H1 (cell line): Measurements from ENCODE around the gene ARHGAP15. TPM values are rescaled to one million over a fixed set of nuclear protein-coding genes. Genes with fewer than 3 reads are reported as not detected.

ENCODE experiments used
- BACH1 ChIP-seq: IDR thresholded peaks from 2 replicates; pipeline ENCODE4 v1.6.1; 2012; ENCODE audit warnings: low read length, improper control_type of control experiment
- CHD2 ChIP-seq: IDR thresholded peaks from 2 replicates; pipeline ENCODE4 v1.6.1; 2012; ENCODE audit warnings: low read length, improper control_type of control experiment
- EZH2 ChIP-seq: fragments of 200-600 bp; sonication (generic); IDR thresholded peaks from 2 replicates; pipeline ENCODE4 v1.7.1; 2012; ENCODE audit warnings: low read depth, mild to moderate bottlenecking, moderate library complexity, low read length, inconsistent platforms; ENCODE audit not compliant: severe bottlenecking
- GTF2F1 ChIP-seq: IDR thresholded peaks from 2 replicates; pipeline ENCODE4 v1.6.1; 2012; ENCODE audit warnings: low read depth, low read length, improper control_type of control experiment, borderline replicate concordance
- JUN ChIP-seq: IDR thresholded peaks from 2 replicates; pipeline ENCODE4 v1.6.1; 2011; ENCODE audit warnings: low read depth, mild to moderate bottlenecking, improper control_type of control experiment, low read length
- KDM1A ChIP-seq: fragments of 200-600, 300-600 bp; sonication (generic); IDR thresholded peaks from 2 replicates; pipeline ENCODE4 v1.7.1; 2016; ENCODE audit warnings: mild to moderate bottlenecking, low read length, borderline replicate concordance
- PHF8 ChIP-seq: fragments of 200-600 bp; sonication (generic); conservative IDR thresholded peaks from 2 replicates; pipeline ENCODE4 v1.7.1; 2012; ENCODE audit warnings: low read depth, mild to moderate bottlenecking, inconsistent platforms, low read length, moderate library complexity
- POU5F1 ChIP-seq: IDR thresholded peaks from 2 replicates; pipeline ENCODE4 v1.6.1; 2011; ENCODE audit warnings: low read depth, mild to moderate bottlenecking, low read length, moderate library complexity
- SIRT6 ChIP-seq: IDR thresholded peaks from one replicate; pipeline ENCODE4 v1.7.1; 2012; ENCODE audit warnings: low read length, inconsistent platforms
- SRF ChIP-seq: IDR thresholded peaks from 2 replicates; pipeline ENCODE4 v1.6.1; 2011; ENCODE audit warnings: mild to moderate bottlenecking, low read depth, low read length, moderate library complexity
- TAF7 ChIP-seq: optimal IDR thresholded peaks from 2 replicates; pipeline ENCODE3; 2011; ENCODE audit warnings: low read depth, mild to moderate bottlenecking, inconsistent platforms, low read length, moderate library complexity, borderline replicate concordance
- TBP ChIP-seq: IDR thresholded peaks from 2 replicates; pipeline ENCODE4 v1.6.1; 2011; ENCODE audit warnings: low read depth, low read length, improper control_type of control experiment
- polyA plus RNA-seq, 7 experiments: library from polyadenylated mRNA; depleted of rRNA in 3 of 7; stranded (reverse) in 5 of 7; unstranded in 2 of 7; fragments of >200 nt in 5 of 7; fragments of 200-250 nt in 2 of 7; gene quantifications; 1 replicate in 5 of 7; 2 replicates in 1 of 7; 4 replicates in 1 of 7; pipeline versions ENCODE4 v1.2.1 to v1.2.3, GENCODE V29; 2011 to 2013; ENCODE audit warnings: missing spikeins in 2 of 7, mixed read lengths in 2 of 7
- total RNA-seq: library from RNA; stranded (reverse); fragmentation: NEBNext Ultra II Directional; extraction: Animal tissue kit (Norgen Biotek cat#: 25700); gene quantifications from 2 replicates; pipeline ENCODE4 v1.2.1, GENCODE V29; 2021
- TF ChIP-seq, protein P1 (sequence below): fragments of 300-600 bp; sonication (generic); IDR thresholded peaks from 2 replicates; pipeline ENCODE4 v1.7.1; 2012; ENCODE audit warnings: low read length, moderate library complexity, mild to moderate bottlenecking, inconsistent platforms; ENCODE audit not compliant: insufficient replicate concordance

Gene ARHGAP15
- total and polyA plus RNA-seq, 2 of the 8 experiments (the other 6 are each of a cell fraction or from before 2014, with no cell fraction given) = not detected

DNA sequence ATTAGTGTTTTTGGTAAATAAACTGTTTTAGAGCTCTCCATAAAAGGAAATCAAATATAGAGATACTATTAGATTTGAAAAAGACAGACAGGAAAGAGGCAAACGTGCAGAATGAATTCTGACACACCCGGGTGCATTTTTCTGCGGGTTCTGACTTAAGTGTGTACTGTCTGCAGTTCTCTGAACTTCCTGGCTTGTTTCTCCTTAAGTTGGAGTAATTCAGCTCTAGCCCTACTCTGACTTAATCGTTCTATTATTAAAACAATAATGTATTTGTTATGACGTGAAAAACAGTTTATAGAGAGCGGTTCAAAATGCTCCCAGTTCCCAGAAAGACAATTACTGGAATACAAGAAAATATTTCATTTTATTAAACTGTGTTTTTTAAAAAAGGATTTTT is 305.9 kb downstream of the ARHGAP15 start (continued):
- TF ChIP-seq, protein P1, sequence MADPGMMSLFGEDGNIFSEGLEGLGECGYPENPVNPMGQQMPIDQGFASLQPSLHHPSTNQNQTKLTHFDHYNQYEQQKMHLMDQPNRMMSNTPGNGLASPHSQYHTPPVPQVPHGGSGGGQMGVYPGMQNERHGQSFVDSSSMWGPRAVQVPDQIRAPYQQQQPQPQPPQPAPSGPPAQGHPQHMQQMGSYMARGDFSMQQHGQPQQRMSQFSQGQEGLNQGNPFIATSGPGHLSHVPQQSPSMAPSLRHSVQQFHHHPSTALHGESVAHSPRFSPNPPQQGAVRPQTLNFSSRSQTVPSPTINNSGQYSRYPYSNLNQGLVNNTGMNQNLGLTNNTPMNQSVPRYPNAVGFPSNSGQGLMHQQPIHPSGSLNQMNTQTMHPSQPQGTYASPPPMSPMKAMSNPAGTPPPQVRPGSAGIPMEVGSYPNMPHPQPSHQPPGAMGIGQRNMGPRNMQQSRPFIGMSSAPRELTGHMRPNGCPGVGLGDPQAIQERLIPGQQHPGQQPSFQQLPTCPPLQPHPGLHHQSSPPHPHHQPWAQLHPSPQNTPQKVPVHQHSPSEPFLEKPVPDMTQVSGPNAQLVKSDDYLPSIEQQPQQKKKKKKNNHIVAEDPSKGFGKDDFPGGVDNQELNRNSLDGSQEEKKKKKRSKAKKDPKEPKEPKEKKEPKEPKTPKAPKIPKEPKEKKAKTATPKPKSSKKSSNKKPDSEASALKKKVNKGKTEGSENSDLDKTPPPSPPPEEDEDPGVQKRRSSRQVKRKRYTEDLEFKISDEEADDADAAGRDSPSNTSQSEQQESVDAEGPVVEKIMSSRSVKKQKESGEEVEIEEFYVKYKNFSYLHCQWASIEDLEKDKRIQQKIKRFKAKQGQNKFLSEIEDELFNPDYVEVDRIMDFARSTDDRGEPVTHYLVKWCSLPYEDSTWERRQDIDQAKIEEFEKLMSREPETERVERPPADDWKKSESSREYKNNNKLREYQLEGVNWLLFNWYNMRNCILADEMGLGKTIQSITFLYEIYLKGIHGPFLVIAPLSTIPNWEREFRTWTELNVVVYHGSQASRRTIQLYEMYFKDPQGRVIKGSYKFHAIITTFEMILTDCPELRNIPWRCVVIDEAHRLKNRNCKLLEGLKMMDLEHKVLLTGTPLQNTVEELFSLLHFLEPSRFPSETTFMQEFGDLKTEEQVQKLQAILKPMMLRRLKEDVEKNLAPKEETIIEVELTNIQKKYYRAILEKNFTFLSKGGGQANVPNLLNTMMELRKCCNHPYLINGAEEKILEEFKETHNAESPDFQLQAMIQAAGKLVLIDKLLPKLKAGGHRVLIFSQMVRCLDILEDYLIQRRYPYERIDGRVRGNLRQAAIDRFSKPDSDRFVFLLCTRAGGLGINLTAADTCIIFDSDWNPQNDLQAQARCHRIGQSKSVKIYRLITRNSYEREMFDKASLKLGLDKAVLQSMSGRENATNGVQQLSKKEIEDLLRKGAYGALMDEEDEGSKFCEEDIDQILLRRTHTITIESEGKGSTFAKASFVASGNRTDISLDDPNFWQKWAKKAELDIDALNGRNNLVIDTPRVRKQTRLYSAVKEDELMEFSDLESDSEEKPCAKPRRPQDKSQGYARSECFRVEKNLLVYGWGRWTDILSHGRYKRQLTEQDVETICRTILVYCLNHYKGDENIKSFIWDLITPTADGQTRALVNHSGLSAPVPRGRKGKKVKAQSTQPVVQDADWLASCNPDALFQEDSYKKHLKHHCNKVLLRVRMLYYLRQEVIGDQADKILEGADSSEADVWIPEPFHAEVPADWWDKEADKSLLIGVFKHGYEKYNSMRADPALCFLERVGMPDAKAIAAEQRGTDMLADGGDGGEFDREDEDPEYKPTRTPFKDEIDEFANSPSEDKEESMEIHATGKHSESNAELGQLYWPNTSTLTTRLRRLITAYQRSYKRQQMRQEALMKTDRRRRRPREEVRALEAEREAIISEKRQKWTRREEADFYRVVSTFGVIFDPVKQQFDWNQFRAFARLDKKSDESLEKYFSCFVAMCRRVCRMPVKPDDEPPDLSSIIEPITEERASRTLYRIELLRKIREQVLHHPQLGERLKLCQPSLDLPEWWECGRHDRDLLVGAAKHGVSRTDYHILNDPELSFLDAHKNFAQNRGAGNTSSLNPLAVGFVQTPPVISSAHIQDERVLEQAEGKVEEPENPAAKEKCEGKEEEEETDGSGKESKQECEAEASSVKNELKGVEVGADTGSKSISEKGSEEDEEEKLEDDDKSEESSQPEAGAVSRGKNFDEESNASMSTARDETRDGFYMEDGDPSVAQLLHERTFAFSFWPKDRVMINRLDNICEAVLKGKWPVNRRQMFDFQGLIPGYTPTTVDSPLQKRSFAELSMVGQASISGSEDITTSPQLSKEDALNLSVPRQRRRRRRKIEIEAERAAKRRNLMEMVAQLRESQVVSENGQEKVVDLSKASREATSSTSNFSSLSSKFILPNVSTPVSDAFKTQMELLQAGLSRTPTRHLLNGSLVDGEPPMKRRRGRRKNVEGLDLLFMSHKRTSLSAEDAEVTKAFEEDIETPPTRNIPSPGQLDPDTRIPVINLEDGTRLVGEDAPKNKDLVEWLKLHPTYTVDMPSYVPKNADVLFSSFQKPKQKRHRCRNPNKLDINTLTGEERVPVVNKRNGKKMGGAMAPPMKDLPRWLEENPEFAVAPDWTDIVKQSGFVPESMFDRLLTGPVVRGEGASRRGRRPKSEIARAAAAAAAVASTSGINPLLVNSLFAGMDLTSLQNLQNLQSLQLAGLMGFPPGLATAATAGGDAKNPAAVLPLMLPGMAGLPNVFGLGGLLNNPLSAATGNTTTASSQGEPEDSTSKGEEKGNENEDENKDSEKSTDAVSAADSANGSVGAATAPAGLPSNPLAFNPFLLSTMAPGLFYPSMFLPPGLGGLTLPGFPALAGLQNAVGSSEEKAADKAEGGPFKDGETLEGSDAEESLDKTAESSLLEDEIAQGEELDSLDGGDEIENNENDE = no peak
- TF ChIP-seq KDM1A (no peak), EZH2 (no peak), SRF (no peak), POU5F1 (no peak), TBP (no peak), BACH1 (no peak), PHF8 (no peak), TAF7 (no peak), GTF2F1 (no peak), SIRT6 (no peak), CHD2 (no peak), JUN (no peak)
